Measurements from ENCODE around the gene SNX30.

SNX30 gene

GRCh38 chr9:112831281-112831851 lies 80.8 kb downstream of the SNX30 start:
- Histone ChIP-seq H3K4me3 (ENCODE audit: low read depth, low read length) (no peak overlapping the region), H3K9me3 (ENCODE audit: control insufficient read depth, low read length) (no peaks in the 10 kb centered on the region), H3K36me3 (ENCODE audit: control insufficient read depth, insufficient read depth, low read length) (no peaks in the 10 kb centered on the region), H3K4me2 (ENCODE audit: low read length) (no peak overlapping the region), H2AFZ (no peak overlapping the region), H3K79me2 (no peaks in the 10 kb centered on the region), H3K27ac (no peak overlapping the region), H3K4me1 (no peaks in the 10 kb centered on the region), H3K9ac (no peak overlapping the region), H3K27me3 (ENCODE audit: control insufficient read depth, insufficient read depth, low read length) (no peaks in the 10 kb centered on the region)
- no peak for TF ChIP-seq CTCF (IDR thresholded peaks at IDR 0.05)

GRCh38 chr9:112831969-112832368 lies 81.4 kb downstream of the SNX30 start:
- no peak overlapping the region for H3K4me3 ChIP-seq (ENCODE audit: low read depth, low read length)
- H3K4me1 ChIP-seq = no peaks in the 10 kb centered on the region
- H3K9me3 ChIP-seq (ENCODE audit: control insufficient read depth, low read length) = no peaks in the 10 kb centered on the region
- no peak overlapping the region for H3K9ac ChIP-seq
- H3K79me2 ChIP-seq = no peaks in the 10 kb centered on the region
- no peaks in the 10 kb centered on the region for H3K36me3 ChIP-seq (ENCODE audit: control insufficient read depth, insufficient read depth, low read length)
- no peaks in the 10 kb centered on the region for H3K27me3 ChIP-seq (ENCODE audit: control insufficient read depth, insufficient read depth, low read length)
- H2AFZ ChIP-seq = no peak overlapping the region
- no peak overlapping the region for H3K27ac ChIP-seq
- TF ChIP-seq CTCF (IDR thresholded peaks at IDR 0.05) = no peak
- H3K4me2 ChIP-seq (ENCODE audit: low read length) = no peak overlapping the region

DNA sequence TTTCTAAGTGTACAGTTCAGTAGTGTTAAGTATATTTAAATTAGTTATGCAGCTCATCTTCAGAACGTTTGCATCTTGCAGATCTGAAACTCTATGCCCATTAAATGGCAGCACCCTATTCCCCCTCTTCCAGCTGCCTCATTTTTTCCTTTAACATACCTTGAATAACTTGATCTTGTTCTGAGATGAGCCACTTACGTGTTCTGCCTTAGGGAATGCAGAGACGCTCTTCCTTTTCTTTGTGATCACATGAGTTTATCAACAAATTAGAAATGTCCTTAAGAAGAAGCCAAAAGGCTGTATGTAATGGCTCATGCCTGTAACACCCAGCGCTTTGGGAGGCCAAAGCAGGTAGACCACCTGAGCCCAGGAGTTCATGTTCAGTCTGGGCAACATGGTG lies 82.5 kb downstream of the SNX30 start:
- TF ChIP-seq CTCF (IDR thresholded peaks at IDR 0.05) = no peak
- H3K4me1 ChIP-seq = no peaks in the 10 kb centered on the region
- H3K4me3 ChIP-seq (ENCODE audit: low read depth, low read length) = no peak overlapping the region
- no peaks in the 10 kb centered on the region for H3K27me3 ChIP-seq (ENCODE audit: control insufficient read depth, insufficient read depth, low read length)
- H3K36me3 ChIP-seq (ENCODE audit: control insufficient read depth, insufficient read depth, low read length) = no peaks in the 10 kb centered on the region
- H3K9ac ChIP-seq = no peak overlapping the region
- no peaks in the 10 kb centered on the region for H3K9me3 ChIP-seq (ENCODE audit: control insufficient read depth, low read length)
- no peak overlapping the region for H3K27ac ChIP-seq
- no peak overlapping the region for H2AFZ ChIP-seq
- no peaks in the 10 kb centered on the region for H3K79me2 ChIP-seq
- no peak overlapping the region for H3K4me2 ChIP-seq (ENCODE audit: low read length)

GRCh38 chr9:112836394-112836793 lies 85.8 kb downstream of the SNX30 start:
- Histone ChIP-seq H3K36me3 (ENCODE audit: control insufficient read depth, insufficient read depth, low read length) (no peaks in the 10 kb centered on the region), H3K27me3 (ENCODE audit: control insufficient read depth, insufficient read depth, low read length) (no peaks in the 10 kb centered on the region), H3K4me2 (ENCODE audit: low read length) (no peak overlapping the region), H3K9me3 (ENCODE audit: control insufficient read depth, low read length) (no peaks in the 10 kb centered on the region), H3K4me3 (ENCODE audit: low read depth, low read length) (no peak overlapping the region), H3K9ac (no peak overlapping the region), H3K79me2 (no peaks in the 10 kb centered on the region), H3K27ac (no peak overlapping the region), H2AFZ (no peak overlapping the region), H3K4me1 (no peaks in the 10 kb centered on the region)
- no peak for TF ChIP-seq CTCF (IDR thresholded peaks at IDR 0.05)

- Histone ChIP-seq H3K9ac (no peak overlapping the region), H3K27ac (no peak overlapping the region), H3K27me3 (ENCODE audit: control insufficient read depth, insufficient read depth, low read length) (no peaks in the 10 kb centered on the region), H3K4me3 (ENCODE audit: low read depth, low read length) (no peak overlapping the region), H3K4me2 (ENCODE audit: low read length) (no peak overlapping the region), H3K79me2 (no peaks in the 10 kb centered on the region), H3K9me3 (ENCODE audit: control insufficient read depth, low read length) (no peaks in the 10 kb centered on the region), H2AFZ (no peak overlapping the region), H3K36me3 (ENCODE audit: control insufficient read depth, insufficient read depth, low read length) (no peaks in the 10 kb centered on the region), H3K4me1 (no peaks in the 10 kb centered on the region)
- no peak for TF ChIP-seq CTCF (IDR thresholded peaks at IDR 0.05)
These were observed 87.8 kb downstream of the SNX30 start for GRCh38 chr9:112838342-112838741.
